HG03378 (cell line): ENCODE measurements around the gene SLC48A1.
A peak's percentile ranks its signal among the peaks of the same experiment; 100 is the strongest.
"Not testable (repeated sequence)": the region's sequence is repeated elsewhere in the genome, so short reads cannot be mapped to it uniquely, and the experiment has no call there.

ENCODE experiments used
- ATAC-seq: cut with Tn5 transposase; IDR thresholded peaks from one replicate; pipeline ENCODE4 v1.9.1; 2021; ENCODE audit warnings: mild to moderate bottlenecking, moderate library complexity; ENCODE audit not compliant: unreplicated experiment

The SLC48A1 gene

GRCh38 chr12:47808050-47808449, 35.0 kb downstream of the SLC48A1 start:
- no peak for ATAC-seq

GRCh38 chr12:47808574-47809365, 35.7 kb downstream of the SLC48A1 start:
- ATAC-seq, result no peak

GRCh38 chr12:47809518-47809917, 36.5 kb downstream of the SLC48A1 start:
- ATAC-seq, result not testable (repeated sequence)

GRCh38 chr12:47811072-47811396, 38.0 kb downstream of the SLC48A1 start:
- no peak for ATAC-seq

- no peak for ATAC-seq
These were observed 38.8 kb downstream of the SLC48A1 start for GRCh38 chr12:47811581-47812484.

GRCh38 chr12:47812797-47813510, 39.9 kb downstream of the SLC48A1 start:
- ATAC-seq, result peak; percentile 42

GRCh38 chr12:47813511-47814196, 40.6 kb downstream of the SLC48A1 start:
- ATAC-seq, result peak; percentile 40

- ATAC-seq, result no peak
These were observed 41.6 kb downstream of the SLC48A1 start for GRCh38 chr12:47814539-47815170.

- ATAC-seq, result not testable (repeated sequence)
These were observed 42.4 kb downstream of the SLC48A1 start for GRCh38 chr12:47815447-47815846.

GRCh38 chr12:47816403-47817271, 43.6 kb downstream of the SLC48A1 start:
- no peak for ATAC-seq

- ATAC-seq, result no peak
These were observed 44.4 kb downstream of the SLC48A1 start for GRCh38 chr12:47817272-47818006.

- no peak for ATAC-seq
These were observed 45.0 kb downstream of the SLC48A1 start for GRCh38 chr12:47818007-47818376.

GRCh38 chr12:47818467-47819137, 45.6 kb downstream of the SLC48A1 start:
- no peak for ATAC-seq

- ATAC-seq, result no peak
These were observed 46.3 kb downstream of the SLC48A1 start for GRCh38 chr12:47819138-47819895.

GRCh38 chr12:47819896-47820630, 47.0 kb downstream of the SLC48A1 start, which contains the start of gene HDAC7:
Gene HDAC7 (minus strand): TSS chr12:47819903. CDS start chr12:47819785, 118 bp downstream.
- ATAC-seq, result no peak

GRCh38 chr12:47820631-47821345, 47.8 kb downstream of the SLC48A1 start:
- no peak for ATAC-seq
